HG02852 (cell line): Measurements from ENCODE around the gene COQ10B.
"Not testable (repeated sequence)": the region's sequence is repeated elsewhere in the genome, so short reads cannot be mapped to it uniquely, and the experiment has no call there.

ENCODE experiments used
- ATAC-seq: cut with Tn5 transposase; IDR thresholded peaks from one replicate; pipeline ENCODE4 v1.9.1; 2021; ENCODE audit warnings: mild to moderate bottlenecking, moderate library complexity; ENCODE audit not compliant: unreplicated experiment

The COQ10B gene

DNA sequence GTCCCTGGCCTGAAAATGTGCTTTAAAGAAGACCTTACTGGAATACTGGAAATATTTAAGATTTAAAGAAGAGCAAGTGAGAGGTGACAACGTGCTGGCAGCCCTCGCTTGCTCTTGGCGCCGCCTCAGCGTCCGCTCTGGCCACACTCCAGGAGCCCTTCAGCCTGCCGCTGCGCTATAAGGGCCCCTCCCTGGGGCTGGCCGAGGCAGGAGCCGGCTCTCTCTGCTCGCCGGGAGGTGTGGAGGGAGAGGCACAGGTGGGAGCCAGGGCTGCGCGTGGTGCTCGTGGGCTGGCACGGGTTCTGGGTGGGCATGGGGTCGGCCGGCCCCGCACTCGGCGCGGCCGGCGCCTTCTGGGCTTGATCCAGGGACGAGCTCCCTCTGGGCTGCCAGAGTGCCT is 2.9 kb upstream of the COQ10B start:
- no peak for ATAC-seq

DNA sequence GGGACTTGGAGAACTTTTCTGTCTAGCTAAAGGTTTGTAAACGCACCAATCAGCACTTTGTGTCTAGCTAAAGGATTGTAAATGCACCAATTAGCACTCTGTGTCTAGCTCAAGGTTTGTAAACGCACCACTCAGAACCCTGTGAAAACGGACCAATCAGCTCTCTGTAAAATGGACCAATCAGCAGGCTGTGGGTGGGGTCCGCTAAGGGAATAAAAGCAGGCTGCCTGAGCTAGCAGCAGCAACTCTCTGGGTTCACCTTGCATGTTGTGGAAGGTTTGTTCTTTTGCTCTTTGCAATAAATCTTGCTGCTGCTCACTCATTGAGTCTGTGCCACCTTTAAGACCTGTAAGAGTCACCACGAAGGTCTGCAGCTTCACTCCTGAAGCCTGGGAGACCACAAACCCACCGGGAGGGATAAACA is 2.4 kb upstream of the COQ10B start:
- ATAC-seq: not testable (repeated sequence)

DNA sequence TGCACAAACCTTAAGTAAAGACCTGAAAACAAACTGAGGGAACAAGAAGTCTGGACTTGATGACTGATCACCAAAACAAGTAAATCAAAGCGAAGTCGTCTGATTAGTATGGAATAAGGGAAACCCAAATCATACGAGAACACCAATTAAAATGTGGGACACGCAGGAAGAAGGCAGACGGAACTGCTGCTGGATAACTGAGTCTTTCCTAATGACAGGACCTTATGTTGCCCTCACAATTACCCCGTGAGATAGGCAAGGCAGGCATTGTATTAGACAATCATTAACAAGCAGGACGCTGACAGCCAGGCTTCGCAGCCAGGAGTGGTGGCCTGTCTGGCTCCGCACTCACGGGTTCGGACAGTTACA is 614 bp upstream of the COQ10B start:
- ATAC-seq: no peak

DNA sequence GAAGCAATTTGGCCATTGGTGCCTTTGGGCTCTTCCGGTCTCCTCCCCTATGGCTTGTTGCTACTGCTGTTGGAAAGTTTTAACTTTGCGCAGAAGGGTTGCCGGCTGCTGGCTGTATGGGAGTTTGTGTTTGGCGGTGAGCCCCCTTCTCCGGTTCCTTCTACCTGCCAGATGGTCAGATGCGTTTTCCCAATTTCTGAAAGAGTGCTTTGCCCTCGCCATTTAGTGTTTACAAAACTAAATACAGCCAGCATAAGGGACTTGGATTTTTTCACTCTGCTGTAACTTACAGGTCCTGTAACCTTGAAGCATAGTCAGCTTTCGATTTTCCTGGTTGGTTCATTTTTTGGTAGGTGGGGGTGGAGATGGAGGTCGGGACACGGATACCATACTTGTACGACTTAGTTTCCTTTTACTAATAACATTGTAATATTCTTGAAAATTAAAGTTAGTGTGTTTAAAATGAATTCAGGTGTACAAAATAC is 604 bp downstream of the COQ10B start:
- ATAC-seq: peak; percentile 33

DNA sequence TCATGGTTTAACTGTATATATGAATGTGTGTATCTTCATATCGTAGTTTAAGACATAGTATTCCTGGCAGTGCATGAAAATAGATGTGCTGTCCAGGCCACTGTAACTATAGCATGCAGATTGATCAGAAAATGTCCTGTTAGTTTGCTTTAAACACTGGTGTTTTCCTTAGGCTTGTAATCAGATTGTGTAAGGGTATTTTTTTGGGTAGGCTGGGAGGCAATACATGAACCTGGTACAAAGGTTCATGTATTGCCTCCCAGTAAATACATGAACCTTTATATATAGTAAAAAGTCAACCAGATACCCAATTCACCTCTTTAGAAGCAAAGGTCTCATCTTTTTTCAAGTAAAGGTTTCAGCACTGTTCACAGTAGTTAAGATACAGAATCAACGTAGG is 1.6 kb downstream of the COQ10B start:
- ATAC-seq: no peak

DNA sequence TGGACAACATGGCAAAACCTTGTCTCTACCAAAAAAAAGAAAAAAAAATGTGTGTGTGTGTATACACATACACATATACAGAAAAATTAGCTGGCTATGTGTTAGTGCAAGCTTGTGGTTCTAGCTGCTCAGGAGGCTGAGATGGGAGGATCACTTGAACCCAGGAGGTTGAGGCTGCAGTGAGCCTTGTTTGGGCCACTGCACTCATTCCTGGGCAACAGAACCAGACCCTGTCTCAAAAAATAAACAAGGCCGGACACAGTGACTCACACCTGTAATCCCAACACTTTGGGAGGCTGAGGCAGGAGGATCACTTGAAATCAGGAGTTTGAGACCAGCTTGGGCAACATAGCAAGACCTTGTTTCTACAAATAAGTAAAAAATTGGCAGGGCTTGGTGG is 2.1 kb downstream of the COQ10B start:
- ATAC-seq: no peak

DNA sequence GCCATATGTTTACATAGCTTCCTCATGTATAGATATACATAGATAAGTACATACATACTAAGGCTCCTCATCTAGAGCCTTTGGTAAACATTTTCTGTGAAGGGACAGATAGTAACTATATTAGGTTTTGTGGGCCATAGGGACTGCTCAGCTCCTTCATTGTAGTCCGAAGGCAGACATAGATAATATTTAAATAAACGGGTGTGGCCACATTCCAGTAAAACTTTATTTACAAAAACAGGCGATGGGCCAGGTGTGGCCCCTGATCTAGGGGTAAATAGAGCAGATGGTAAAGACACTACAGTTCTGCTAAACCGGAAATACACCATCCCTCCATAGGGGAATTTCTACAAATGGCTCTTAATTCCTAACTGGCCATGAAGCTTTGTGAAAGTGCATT is 7.3 kb downstream of the COQ10B start:
- no peak for ATAC-seq

DNA sequence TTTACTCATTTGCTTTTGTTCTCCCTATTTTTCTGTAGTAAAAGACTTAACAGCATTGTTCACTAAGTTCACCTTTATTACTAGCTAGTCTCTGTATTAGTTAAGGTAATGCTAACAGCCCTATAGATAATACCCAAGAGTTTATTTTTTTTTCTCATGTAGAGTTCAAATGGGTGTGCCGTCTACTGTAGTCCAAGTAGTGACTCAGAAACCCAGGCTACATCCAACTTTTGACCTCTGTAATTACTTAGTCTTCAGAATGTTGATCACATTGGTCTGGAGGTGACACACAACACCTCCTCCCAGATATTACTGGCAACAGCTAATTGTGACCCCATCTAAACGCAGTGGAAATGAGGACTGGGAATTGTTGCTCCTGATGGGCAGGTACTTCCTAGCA is 7.7 kb downstream of the COQ10B start:
- no peak for ATAC-seq

DNA sequence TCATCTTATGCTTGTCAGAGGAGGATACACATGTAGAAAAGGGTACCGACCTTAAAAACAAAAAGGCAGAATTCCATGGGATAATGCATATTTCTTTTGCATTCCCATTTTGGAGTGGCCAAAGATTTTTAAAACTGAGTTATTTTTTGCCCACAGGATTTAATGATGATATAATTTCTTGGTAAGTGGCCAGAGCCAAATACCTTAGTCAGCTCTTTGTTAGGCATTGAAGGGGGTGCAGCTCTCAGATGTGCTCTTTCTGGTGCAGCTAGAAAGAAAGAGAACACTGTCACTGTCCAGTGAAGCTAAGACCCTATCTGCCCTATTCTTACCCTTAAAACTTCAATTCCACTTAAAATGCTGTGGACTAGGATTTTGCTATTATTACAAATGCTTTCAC is 10.8 kb downstream of the COQ10B start:
- ATAC-seq: no peak

DNA sequence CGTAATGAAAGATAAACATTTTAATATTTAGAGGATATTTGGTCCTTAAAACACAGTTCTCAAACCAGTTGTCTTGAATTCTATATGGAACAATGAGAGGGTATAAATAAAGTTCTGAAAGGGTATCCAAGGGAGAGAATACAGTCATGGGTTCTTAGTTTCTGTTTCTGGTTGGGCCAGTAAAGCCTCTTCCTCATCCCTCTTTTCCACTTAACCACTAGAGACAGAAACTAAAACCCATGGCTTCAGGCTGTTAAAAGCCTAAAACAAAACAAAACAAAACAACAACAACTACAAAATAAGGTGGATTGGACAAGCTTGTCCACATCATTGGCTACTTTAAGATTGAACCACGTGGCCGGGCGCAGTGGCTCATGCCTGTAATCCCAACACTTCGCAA is 18.8 kb downstream of the COQ10B start:
- ATAC-seq: no peak

DNA sequence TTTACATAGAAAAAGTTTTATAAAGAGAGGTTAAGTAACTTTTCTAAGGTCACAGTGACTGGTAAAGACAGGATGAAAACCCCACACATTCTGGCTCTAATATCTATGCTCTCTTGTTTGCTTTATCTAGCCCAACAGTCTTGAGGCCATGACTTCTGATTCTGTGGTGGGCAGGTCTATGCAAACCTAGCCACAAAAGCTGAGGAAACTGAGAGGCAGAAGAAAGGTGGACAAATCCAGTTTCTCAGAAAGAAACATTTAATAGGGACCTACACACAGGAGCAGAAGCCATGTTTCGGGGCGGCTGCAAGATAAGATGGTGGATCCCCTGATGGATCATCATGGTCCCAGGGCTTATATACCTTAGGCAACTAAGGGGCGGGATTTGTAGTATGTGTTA is 24.4 kb downstream of the COQ10B start:
- ATAC-seq: no peak

DNA sequence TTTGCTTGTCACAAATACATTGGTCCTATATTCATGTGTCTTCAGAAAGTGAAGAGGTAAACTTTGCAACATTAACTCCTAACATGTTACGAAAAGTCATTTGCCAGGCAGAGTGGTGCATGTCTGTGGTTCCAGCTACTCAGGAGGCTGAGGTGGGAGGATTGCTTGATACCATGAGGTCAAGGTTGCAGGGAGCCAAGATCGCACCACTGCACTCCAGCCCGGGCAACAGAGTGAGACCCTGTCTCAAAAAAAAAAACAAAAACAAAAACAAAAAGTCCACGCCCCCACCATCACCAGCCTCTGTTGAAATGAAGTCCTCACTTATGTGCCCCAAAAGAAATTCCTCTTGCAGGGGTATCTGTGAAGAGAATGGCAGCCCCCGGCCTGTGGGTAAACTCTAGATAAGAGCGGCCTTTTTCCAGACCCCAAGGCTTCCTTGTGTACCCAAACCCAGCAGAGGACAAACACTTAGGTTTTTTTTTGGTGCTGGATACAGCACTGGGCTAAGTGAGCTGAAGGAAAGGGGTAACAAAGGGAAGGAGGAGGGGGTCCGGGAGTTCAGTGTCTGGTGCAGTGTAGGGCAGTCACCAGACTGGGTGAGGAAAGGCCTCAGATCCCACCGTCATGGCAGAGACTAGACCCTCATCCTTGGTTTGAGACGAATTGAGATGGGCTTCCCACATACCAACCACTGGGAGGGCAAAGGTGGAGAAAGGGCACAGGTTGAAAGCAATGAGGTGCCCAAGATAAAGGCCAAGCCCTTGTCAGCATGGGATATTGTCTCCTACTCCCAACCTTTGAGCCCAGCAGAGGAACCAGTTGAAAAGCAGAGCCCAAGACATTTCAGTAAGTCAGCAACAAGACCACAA is 27.0 kb downstream of the COQ10B start:
- ATAC-seq: no peak

DNA sequence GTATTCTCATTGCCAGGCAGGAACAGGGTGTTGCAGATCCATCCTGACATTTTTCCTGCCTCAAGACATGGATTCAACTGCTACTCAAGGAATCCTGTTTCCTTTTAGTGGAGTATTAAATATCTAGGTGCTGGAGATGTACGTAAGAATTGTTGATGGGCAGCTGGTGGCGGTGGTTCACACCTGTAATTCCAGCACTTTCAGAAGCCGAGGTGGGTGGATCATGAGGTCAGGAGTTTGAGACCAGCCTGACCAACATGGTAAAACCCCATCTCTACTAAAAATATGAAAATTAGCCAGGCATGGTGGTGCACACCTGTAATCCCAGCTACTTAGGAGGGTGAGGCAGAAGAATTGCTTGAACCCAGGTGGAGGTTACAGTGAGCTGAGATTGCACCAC is 30.9 kb downstream of the COQ10B start:
- ATAC-seq: not testable (repeated sequence)

DNA sequence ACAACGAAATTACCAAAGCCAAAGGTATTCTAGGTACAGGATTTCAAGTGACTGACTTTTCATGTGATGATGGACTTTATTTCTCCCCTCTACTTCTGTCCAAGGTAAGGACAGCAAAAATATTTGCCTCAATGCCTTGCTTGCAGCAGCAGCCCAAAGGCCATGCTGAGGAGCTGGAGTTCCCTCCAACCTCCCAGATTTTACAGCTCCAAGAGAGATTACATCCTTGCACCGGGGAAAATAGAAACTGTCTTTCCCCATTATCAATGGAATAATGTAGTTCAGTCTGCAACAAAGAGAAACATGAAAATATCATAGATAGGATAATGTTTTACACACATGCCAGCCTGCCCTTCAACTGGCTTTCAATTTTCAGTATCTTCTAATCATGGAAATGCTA is 32.8 kb downstream of the COQ10B start:
- no peak for ATAC-seq

DNA sequence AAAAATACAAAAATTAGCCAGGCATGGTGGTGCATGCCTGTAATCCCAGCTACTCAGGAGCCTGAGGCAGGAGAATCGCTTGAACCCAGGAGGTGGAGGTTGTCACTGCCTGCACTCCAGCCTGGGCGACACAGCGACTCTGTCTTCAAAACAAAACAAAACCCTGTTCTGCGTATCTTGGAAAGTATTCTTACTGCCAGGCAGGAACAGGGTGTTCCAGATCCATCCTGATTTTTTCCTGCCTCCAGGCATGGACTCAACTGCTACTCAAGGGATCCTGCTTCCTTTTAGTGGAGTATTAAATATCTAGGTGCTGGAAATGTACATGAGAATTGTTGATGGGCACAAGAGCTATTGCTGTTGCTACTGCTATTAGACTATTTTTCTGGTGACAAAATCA is 34.0 kb downstream of the COQ10B start:
- ATAC-seq: no peak

DNA sequence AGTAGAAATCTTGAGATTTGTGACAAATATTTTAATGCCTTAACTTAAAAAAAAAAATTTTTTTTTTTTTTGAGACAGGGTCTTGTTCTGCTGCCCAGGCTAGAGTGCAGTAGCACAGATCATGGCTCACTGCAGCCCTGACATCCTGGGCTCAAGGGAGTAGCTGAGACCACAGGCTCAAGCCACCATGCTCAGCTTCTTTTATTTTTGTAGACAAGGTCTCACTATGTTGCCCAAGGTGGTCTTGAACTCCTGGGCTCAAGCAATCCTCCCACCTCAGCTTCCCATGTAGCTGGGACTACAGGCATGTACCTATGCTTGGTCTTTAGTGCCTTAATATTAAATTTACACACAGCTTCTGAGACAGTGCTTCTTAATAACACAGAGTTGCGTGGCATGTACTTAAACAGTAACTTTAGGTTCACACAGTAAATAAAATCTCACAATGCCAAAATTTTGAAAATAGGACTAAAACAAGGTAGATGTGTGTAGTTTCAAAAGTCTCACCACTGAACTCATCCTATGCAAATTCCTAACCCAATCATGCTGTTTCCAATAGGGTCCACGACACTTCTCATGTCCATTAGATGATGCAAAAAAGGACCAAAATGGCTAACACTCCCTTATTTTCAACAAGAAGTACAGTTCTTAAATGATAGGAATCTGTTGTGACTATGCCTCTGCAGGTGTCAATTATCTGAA is 42.2 kb downstream of the COQ10B start:
- ATAC-seq: no peak

DNA sequence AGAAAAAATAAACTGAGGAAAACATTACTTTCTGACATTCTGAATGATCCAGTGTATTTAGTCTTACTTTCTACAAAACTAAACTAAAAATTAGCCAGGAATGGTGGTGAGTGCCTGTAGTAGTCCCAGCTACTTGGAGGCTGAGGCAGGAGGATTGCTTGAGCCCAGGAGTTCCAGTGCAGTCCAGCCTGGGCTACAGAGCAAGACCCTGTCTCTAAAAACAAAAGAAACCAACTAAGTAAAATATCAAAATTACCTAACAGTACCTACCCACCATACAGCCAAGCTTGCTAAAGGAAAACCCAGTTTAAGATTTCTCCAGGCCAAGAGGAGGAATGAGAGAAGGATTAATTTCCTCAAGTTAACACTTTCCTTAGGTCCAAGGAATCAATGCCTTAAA is 43.3 kb downstream of the COQ10B start:
- ATAC-seq: no peak

DNA sequence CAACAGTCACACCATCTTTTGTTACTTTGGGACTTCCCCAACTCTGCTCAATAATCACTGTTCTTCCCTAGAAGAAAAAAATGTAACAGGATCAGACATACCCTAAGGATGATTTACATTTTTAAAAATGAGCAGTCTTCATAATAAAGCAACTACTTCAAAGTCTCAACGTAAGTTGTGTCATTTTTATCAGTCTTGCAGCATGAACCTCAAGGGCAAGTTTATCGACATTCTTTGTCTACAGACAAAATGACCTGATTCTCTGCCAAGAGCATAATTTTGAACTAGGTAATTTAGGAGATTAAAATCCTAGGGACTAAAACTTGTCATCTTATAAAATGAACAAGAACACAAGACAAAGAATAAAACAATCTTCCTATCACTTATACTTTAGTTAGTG is 44.0 kb downstream of the COQ10B start:
- no peak for ATAC-seq

DNA sequence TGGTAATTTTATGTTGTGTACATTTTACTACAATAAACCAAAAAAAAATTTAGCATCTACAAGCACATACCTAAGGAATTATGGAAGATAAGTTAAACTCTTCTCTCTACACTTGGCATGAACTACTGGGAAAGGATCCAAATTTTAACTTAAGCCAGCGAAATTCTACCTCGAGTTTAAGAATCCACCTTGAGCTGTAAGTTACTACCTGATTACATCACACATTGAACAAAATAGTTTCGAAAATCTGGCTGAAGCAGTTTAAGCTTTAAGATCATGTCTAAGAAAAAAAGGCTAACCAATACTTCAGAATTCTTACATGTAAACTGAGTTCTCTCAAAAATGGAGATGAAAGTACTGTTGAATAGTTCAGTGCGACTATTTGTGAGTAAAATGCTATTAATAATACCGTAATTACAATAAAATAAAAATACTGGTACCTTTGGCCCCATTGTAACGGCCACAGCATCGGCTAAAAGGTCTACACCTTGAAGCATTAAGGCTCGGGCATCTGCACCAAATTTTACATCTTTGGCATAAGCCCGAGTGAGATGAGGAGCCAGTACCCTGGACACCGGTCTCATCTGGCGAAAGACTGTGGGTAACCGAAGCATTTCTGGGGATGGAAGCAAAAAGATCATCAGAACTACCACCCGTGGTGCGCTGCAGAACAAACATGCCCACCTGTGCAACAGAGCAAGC is 45.0 kb downstream of the COQ10B start:
- no peak for ATAC-seq

DNA sequence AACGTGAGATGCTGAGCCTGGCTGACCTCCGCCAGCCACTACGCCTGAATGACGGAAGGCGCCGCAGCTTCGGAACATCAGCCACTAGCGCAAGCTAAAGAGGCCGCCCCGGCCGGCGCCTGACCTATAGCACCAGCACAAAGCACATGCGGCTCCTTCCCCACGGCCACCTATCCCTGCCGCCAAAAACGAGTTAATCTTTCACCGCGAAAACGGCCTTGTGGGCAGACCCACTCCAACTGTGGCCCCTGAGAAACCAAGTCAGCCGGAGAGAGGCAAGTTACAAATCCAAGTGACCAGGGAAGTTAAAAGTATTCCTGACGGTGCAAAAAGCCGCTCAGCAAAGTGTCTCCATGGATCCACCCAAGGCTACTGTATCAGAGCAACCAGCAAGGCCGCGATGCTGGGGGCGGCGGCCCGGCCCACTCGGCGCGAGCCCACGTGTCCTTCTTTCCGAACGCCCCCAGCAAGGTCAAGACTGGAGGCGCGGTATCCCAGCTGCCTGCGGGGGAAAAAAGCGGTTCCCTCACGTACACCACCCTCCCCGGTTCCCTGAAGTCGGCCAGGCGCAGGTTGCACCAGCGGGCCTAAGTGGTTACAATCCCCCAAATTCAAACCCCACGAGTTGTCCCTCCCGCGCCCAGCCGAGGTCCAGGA is 45.7 kb downstream of the COQ10B start:
- peak; percentile 16 for ATAC-seq
